Activated B cell treated with CpG ODN at 0.5 μM for 24 hours (primary cell): Measurements from ENCODE around the gene ZNF215. TPM values are rescaled to one million over a fixed set of nuclear protein-coding genes. Genes with fewer than 3 reads are reported as not detected.

Experiments used
- ATAC-seq: fragments of 200-7000 bp; cut with Tn5 transposase; one replicate; pipeline ENCODE4 v1.10.0; 2021; ENCODE audit warnings: low read depth, mild to moderate bottlenecking, moderate library complexity
- CTCF ChIA-PET: fragments of 350-600 bp; sonication (Branson Sonifier 250); formaldehyde crosslinking; loops from one replicate; lab custom pipeline; 2021; ENCODE audit warnings: antibody characterized with exemption; lab: Charles Lee
- POLR2A ChIA-PET: fragments of 350-600 bp; sonication (Branson Sonifier 250); formaldehyde crosslinking; loops from one replicate; lab custom pipeline; 2021; ENCODE audit warnings: antibody characterized with exemption; lab: Charles Lee
- DNase-seq: peaks from one replicate; pipeline ENCODE4 v3.0.0; 2022
- H3K27ac Mint-ChIP-seq: one replicate; pipeline ENCODE4 v1.8.0; 2020; ENCODE audit warnings: mixed read lengths
- H3K27me3 Mint-ChIP-seq: one replicate; pipeline ENCODE4 v1.8.0; 2021; ENCODE audit warnings: mixed read lengths
- H3K36me3 Mint-ChIP-seq: one replicate; pipeline ENCODE4 v1.8.0; 2021; ENCODE audit warnings: low read depth, mixed read lengths
- H3K4me1 Mint-ChIP-seq: one replicate; pipeline ENCODE4 v1.8.0; 2021; ENCODE audit warnings: mixed read lengths
- H3K4me3 Mint-ChIP-seq: one replicate; pipeline ENCODE4 v1.8.0; 2020; ENCODE audit warnings: mild to moderate bottlenecking, mixed read lengths
- H3K9me3 Mint-ChIP-seq: one replicate; pipeline ENCODE4 v1.8.0; 2020; ENCODE audit warnings: mixed read lengths
- intact Hi-C: fragments of 100-400 bp; cut with micrococcal nuclease; formaldehyde crosslinking; loops from one replicate; pipeline ENCODE4 v1.15.1; 2024
- total RNA-seq: library from RNA; stranded (reverse); gene quantifications from 2 replicates; pipeline ENCODE4 v1.2.3, GENCODE V29; 2022
- TF ChIP-seq, protein P1 (sequence below): fragments of 200-600 bp; IDR thresholded peaks from one replicate; pipeline ENCODE4 v1.8.0; 2022; ENCODE audit warnings: antibody characterized with exemption, mild to moderate bottlenecking

The ZNF215 gene
- total RNA-seq, 1 donor from 2014 or later: 5.4 TPM

DNA sequence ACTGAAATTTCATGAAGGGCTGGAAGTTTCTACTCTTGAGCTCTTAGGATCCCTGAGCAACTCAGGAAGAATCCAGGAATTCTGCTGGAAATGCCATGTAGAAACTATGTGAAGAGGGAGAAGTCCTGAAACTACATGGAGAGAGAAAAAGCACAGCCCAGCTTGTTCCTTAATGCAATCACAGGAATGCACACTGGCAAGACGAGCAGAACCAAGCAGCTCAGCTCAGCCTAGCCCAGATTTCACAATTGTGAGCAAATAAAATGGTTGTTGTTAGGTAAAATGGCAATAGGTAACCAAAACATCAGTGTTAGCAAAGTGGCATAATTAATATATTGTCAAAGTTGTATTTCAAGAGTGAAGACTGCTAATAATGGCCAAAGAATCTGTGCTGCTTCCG is 65.8 kb downstream of the ZNF215 start:
- POLR2A ChIA-PET: no interaction called here
- Mint-ChIP-seq H3K4me1 (no peaks in the 10 kb centered on the region), H3K27me3 (no peaks in the 10 kb centered on the region), H3K4me3 (no peak overlapping the region), H3K27ac (no peak overlapping the region), H3K36me3 (no peaks in the 10 kb centered on the region), H3K9me3 (no peaks in the 10 kb centered on the region)
- ATAC-seq (no peak), DNase-seq (no peak)
- intact Hi-C loops: no loop called here
- CTCF ChIA-PET: no interaction called here
- TF ChIP-seq, protein P1, sequence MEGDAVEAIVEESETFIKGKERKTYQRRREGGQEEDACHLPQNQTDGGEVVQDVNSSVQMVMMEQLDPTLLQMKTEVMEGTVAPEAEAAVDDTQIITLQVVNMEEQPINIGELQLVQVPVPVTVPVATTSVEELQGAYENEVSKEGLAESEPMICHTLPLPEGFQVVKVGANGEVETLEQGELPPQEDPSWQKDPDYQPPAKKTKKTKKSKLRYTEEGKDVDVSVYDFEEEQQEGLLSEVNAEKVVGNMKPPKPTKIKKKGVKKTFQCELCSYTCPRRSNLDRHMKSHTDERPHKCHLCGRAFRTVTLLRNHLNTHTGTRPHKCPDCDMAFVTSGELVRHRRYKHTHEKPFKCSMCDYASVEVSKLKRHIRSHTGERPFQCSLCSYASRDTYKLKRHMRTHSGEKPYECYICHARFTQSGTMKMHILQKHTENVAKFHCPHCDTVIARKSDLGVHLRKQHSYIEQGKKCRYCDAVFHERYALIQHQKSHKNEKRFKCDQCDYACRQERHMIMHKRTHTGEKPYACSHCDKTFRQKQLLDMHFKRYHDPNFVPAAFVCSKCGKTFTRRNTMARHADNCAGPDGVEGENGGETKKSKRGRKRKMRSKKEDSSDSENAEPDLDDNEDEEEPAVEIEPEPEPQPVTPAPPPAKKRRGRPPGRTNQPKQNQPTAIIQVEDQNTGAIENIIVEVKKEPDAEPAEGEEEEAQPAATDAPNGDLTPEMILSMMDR: no peak

DNA sequence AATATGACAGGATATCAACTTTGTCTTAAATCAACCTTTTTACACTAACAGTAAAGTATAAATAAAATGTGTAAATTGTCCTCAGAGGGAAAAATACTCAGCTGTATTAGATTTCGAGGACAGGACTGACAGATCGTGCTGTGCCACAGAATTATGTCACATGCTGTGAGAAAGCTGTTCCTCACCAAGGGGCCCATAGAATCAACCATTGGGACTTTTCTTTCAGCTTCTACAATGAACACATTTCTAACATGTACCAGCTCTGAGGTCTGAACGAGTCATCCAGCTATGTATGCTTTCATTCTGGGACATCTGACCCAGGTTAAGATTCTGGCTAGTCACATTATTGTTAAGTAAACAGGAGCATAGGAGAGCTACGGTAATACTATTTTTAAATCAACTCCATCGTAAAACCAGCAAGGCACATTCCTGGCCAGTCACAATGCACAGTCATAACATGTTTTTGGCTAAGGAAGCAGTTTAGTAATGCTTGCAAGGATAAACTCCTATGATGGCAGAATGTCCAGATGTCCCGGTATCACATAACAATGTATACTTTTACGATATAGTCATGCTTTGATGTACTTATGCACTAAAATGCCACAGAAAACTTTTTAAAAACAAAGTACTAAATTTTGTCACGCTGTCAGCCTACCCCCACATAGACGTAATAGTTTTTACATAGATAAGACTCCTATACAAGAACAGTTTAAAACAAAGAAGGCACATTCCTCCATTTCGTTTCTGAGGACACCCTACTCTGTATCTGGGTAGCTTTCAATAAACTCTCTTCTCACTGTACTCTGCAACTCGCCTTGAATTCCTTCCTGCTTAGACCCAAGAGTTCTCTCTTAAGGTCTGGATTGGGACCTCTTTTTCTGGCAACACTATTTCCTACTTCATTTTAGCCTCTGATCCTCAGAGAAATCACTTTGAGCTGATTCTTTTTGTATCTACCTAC is 66.5 kb downstream of the ZNF215 start:
- no peaks in the 10 kb centered on the region for H3K4me1 Mint-ChIP-seq
- ATAC-seq: no peak
- H3K36me3 Mint-ChIP-seq: no peaks in the 10 kb centered on the region
- H3K9me3 Mint-ChIP-seq: no peaks in the 10 kb centered on the region
- H3K27me3 Mint-ChIP-seq: no peaks in the 10 kb centered on the region
- ChIA-PET CTCF (no interaction called here), POLR2A (no interaction called here)
- DNase-seq: no peak
- intact Hi-C loops: no loop called here
- H3K4me3 Mint-ChIP-seq: no peak overlapping the region
- TF ChIP-seq, protein P1: no peak
- no peak overlapping the region for H3K27ac Mint-ChIP-seq

DNA sequence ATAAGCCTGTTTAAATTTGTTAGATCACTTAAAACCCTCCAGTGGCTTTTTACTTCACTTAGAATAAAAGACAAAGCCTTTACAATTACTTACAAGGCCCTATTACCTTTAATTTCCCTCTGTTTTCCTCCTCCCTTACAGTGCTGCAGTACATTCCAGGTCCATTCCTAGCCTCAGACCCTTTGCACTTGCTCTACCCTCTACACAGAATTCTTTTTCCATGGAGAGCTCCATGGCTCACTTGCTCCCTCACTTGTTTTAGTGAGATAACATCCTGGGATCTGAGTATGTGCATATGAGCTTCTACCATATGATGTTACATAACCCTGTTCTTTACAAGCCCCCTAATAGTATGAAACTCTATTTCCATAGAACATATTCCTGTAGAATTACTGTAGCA is 69.5 kb downstream of the ZNF215 start:
- no peak for ATAC-seq
- CTCF ChIA-PET: no interaction called here
- Mint-ChIP-seq H3K9me3 (no peaks in the 10 kb centered on the region), H3K4me1 (no peaks in the 10 kb centered on the region), H3K27ac (no peak overlapping the region), H3K4me3 (no peak overlapping the region), H3K27me3 (no peaks in the 10 kb centered on the region), H3K36me3 (no peaks in the 10 kb centered on the region)
- POLR2A ChIA-PET: no interaction called here
- intact Hi-C loops: no loop called here
- DNase-seq: no peak
- TF ChIP-seq, protein P1: no peak

DNA sequence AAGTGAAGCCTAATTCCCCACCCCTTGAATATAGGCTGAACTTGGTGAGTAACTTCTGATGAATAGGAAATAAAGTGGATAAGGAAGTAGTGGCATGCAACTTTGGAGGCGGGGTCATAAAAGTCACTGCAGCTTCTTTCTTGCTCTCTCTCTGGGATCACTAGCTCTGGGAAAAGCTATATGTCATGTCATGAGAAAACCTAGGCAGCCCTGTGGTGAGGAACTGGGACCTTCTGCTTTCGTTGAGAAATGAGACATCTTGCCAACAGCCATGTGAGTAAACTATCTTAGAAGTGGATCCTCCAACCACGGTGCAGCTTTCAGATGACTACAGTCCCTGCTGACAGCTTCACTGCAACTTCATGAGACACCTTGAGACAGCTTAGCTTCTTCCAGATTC is 78.3 kb downstream of the ZNF215 start:
- no peak for DNase-seq
- TF ChIP-seq, protein P1: no peak
- ATAC-seq: no peak
- Mint-ChIP-seq H3K4me3 (no peak overlapping the region), H3K4me1 (no peaks in the 10 kb centered on the region), H3K9me3 (no peaks in the 10 kb centered on the region), H3K27me3 (no peaks in the 10 kb centered on the region), H3K36me3 (no peaks in the 10 kb centered on the region), H3K27ac (no peak overlapping the region)
- CTCF ChIA-PET: no interaction called here
- intact Hi-C loops: no loop called here
- POLR2A ChIA-PET: no interaction called here

Other genes with a start within 250 kb of the ZNF215 start
- gene MRPL17, start 243.1 kb upstream of the ZNF215 start, total RNA-seq: 34.1 and 34.2 TPM in 2 replicates
- gene OR2AG2, start 154.4 kb upstream of the ZNF215 start, total RNA-seq: 0.07 TPM in 1 of 2 replicates, not detected in the other
- gene OR2AG1, start 143.4 kb upstream of the ZNF215 start, total RNA-seq: not detected in 2 replicates
- 0.18 and 0.20 TPM in 2 replicates for gene OR6A2, start 126.7 kb upstream of the ZNF215 start, total RNA-seq
- not detected in 2 replicates for gene OR10A5, start 80.7 kb upstream of the ZNF215 start, total RNA-seq
- gene OR10A2, start 63.4 kb upstream of the ZNF215 start, total RNA-seq: not detected in 2 replicates
- not detected in 2 replicates for gene OR10A4, start 49.8 kb upstream of the ZNF215 start, total RNA-seq
- gene OR2D2, start 33.9 kb upstream of the ZNF215 start, total RNA-seq: not detected in 2 replicates
- gene OR2D3, start 5.4 kb upstream of the ZNF215 start, total RNA-seq: not detected in 2 replicates
- not detected in 2 replicates for gene ZNF214, start 93.9 kb downstream of the ZNF215 start, total RNA-seq
- 0.11 and 0.12 TPM in 2 replicates for gene NLRP14, start 94.1 kb downstream of the ZNF215 start, total RNA-seq
- gene RBMXL2, start 162.6 kb downstream of the ZNF215 start, total RNA-seq: not detected in 2 replicates